ENCODE data around the gene CNTN6.

- TF ChIP-seq CTCF (IDR thresholded peaks at IDR 0.05) (no peak), POLR2A (IDR thresholded peaks at IDR 0.05) (no peak)
Observed at GRCh38 chr3:1326546-1326945, 233.7 kb downstream of the CNTN6 start.
